Brain pericyte (primary cell): Measurements from ENCODE around the gene PXMP4.

Experiments
- DNase-seq: peaks from one replicate; pipeline ENCODE4 v3.0.0-alpha.2; 2012; ENCODE audit warnings: low read depth, low spot score

Gene PXMP4

GRCh38 chr20:33684533-33685327, 35.4 kb downstream of the PXMP4 start:
- DNase-seq = no peak

GRCh38 chr20:33681728-33682353, 38.3 kb downstream of the PXMP4 start:
- no peak for DNase-seq

- no peak for DNase-seq
Observed at GRCh38 chr20:33681288-33681687, 38.8 kb downstream of the PXMP4 start.

GRCh38 chr20:33680686-33681085, 39.4 kb downstream of the PXMP4 start:
- DNase-seq = peak; percentile 65

- no peak for DNase-seq
Observed at GRCh38 chr20:33679758-33680485, 40.2 kb downstream of the PXMP4 start.

- DNase-seq = no peak
Observed at GRCh38 chr20:33677991-33678702, 42.0 kb downstream of the PXMP4 start.

GRCh38 chr20:33676652-33677645, 43.2 kb downstream of the PXMP4 start:
- no peak for DNase-seq

- no peak for DNase-seq
Observed at GRCh38 chr20:33676121-33676520, 44.0 kb downstream of the PXMP4 start.

- DNase-seq = no peak
Observed at GRCh38 chr20:33675136-33675959, 44.8 kb downstream of the PXMP4 start.

GRCh38 chr20:33674294-33675135, 45.6 kb downstream of the PXMP4 start, which contains the start of gene NECAB3:
Gene NECAB3, minus strand, starts transcription at chr20:33674428. Its CDS starts 76 bp downstream, at chr20:33674352.
- no peak for DNase-seq

GRCh38 chr20:33673410-33674293, 46.5 kb downstream of the PXMP4 start:
- no peak for DNase-seq

- no peak for DNase-seq
Observed at GRCh38 chr20:33673114-33673409, 47.0 kb downstream of the PXMP4 start.

GRCh38 chr20:33672426-33673113, 47.5 kb downstream of the PXMP4 start:
- DNase-seq = peak; percentile 50

GRCh38 chr20:33671573-33672288, 48.4 kb downstream of the PXMP4 start:
- no peak for DNase-seq

- DNase-seq = no peak
Observed at GRCh38 chr20:33670715-33671499, 49.2 kb downstream of the PXMP4 start.
